ENCODE data around the gene CENPP. TPM values are rescaled to one million over a fixed set of nuclear protein-coding genes. Genes with fewer than 3 reads are reported as not detected.
A peak's percentile ranks its signal among the peaks of the same experiment; 100 is the strongest.

Gene CENPP
- total RNA-seq, 4 donors from 2014 or later, result 2.9 to 8.3 (median 4.9) TPM

DNA sequence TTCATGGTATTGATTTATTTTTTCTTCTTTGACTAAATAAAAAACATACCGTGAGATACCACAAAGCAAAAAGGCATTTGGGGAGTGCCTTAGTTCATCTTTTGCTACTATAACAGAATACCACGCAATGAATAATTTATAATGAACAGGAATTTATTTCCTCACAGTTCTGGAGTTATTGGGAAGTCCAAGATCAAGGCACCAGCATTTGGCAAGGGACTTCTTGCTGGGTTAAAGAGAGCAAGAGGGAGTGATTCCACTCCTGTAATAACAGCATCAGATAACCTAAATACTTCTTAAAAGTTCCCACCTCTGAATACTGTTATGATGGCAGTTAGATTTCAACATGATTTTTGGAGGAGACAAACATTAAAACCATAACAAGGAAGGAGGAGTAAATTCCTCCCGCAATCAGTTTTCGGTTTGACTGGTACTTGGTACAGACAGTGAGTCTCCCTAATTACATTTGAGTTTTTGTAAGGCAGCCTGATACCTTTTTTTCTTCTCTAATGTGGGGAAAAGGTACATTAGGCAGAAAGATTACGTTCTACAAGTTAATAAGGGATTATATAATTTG lies 107.3 kb downstream of the CENPP start:
- no peak for ATAC-seq
- H3K9me3 ChIP-seq, result no peaks in the 10 kb centered on the region
- H3K27ac ChIP-seq, result peak overlapping the region in 2 of 4 donors; percentile 20 to 39
- H3K36me3 ChIP-seq, result no peaks in the 10 kb centered on the region
- no peak overlapping the region for H3K4me3 ChIP-seq
- no peaks in the 10 kb centered on the region for H3K4me1 ChIP-seq
- no peaks in the 10 kb centered on the region for H3K27me3 ChIP-seq
- TF ChIP-seq POLR2AphosphoS5 (IDR thresholded peaks at IDR 0.05) (no peak), POLR2A (IDR thresholded peaks at IDR 0.05) (no peak), EP300 (IDR thresholded peaks at IDR 0.05) (no peak)
- TF ChIP-seq, protein P1, sequence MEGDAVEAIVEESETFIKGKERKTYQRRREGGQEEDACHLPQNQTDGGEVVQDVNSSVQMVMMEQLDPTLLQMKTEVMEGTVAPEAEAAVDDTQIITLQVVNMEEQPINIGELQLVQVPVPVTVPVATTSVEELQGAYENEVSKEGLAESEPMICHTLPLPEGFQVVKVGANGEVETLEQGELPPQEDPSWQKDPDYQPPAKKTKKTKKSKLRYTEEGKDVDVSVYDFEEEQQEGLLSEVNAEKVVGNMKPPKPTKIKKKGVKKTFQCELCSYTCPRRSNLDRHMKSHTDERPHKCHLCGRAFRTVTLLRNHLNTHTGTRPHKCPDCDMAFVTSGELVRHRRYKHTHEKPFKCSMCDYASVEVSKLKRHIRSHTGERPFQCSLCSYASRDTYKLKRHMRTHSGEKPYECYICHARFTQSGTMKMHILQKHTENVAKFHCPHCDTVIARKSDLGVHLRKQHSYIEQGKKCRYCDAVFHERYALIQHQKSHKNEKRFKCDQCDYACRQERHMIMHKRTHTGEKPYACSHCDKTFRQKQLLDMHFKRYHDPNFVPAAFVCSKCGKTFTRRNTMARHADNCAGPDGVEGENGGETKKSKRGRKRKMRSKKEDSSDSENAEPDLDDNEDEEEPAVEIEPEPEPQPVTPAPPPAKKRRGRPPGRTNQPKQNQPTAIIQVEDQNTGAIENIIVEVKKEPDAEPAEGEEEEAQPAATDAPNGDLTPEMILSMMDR (IDR thresholded peaks at IDR 0.05), result no peak
- 63 to 74% methylated on average over 5 of the region's 5 CpGs for WGBS, 2 donors (ENCODE audit: low coverage in 1 of 2)

GRCh38 chr9:92435263-92435662 lies 109.5 kb downstream of the CENPP start:
- no peak overlapping the region for H3K4me3 ChIP-seq
- no peaks in the 10 kb centered on the region for H3K36me3 ChIP-seq
- no peak overlapping the region for H3K27ac ChIP-seq
- 82 to 100% methylated on average over 1 of the region's 1 CpG for WGBS, 2 donors (ENCODE audit: low coverage in 1 of 2)
- TF ChIP-seq POLR2AphosphoS5 (IDR thresholded peaks at IDR 0.05) (no peak), EP300 (IDR thresholded peaks at IDR 0.05) (no peak), POLR2A (IDR thresholded peaks at IDR 0.05) (no peak)
- TF ChIP-seq, protein P1 (IDR thresholded peaks at IDR 0.05), result no peak
- peaks cover 0 to 13% (median 0%) of the 10 kb centered on the region in 3 donors for H3K4me1 ChIP-seq
- ATAC-seq, result no peak
- no peaks in the 10 kb centered on the region for H3K27me3 ChIP-seq
- H3K9me3 ChIP-seq, result no peaks in the 10 kb centered on the region

- H3K4me3 ChIP-seq, result no peak overlapping the region
- peaks cover 0 to 13% (median 0%) of the 10 kb centered on the region in 3 donors for H3K4me1 ChIP-seq
- no peaks in the 10 kb centered on the region for H3K27me3 ChIP-seq
- TF ChIP-seq, protein P1 (IDR thresholded peaks at IDR 0.05), result peak; percentile 22 to 49 (median 33)
- no peak for TF ChIP-seq POLR2AphosphoS5 (IDR thresholded peaks at IDR 0.05)
- 51 to 73% methylated on average over 5 of the region's 5 CpGs for WGBS, 2 donors (ENCODE audit: low coverage in 1 of 2)
- no peak overlapping the region for H3K27ac ChIP-seq
- ATAC-seq, result no peak
- H3K36me3 ChIP-seq, result no peaks in the 10 kb centered on the region
- H3K9me3 ChIP-seq, result no peaks in the 10 kb centered on the region
These were observed 113.3 kb downstream of the CENPP start for GRCh38 chr9:92438900-92439526.

DNA sequence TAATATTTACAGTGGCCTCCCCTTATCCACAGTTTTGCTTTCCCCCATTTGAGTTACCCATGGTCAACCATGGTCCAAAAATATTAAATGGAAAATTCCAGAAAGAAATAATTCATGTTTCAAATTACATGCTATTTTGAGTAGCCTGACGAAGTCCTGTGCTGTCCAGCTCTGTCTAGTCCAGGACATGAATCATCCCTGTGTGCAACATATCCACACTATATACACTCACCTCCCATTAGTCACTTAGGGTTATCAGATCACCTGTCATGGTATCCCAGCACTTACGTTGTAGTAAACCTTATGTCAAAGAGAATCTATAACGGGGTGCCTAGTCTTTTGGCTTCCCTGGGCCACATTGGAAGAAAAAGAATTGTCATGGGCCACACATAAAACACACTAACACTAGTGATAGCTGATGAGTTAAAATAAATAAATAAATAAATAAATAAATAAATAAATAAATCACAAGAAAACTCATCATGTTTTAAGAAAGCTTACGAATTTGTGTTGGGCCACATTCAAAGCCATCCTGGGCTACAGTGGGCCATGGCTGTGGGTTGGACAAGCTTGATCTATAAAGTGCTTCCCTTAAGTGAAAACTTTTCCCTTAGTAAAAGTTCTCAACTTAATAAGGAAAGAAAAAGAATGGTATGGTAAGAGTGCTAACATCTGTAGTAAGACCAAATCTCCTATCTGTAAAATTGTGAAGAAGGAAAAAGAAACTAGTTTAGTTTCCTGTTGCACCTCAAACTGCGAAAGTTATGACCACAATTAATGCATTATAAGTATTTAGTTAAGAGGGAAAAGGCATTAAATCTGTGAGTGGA lies 114.4 kb downstream of the CENPP start:
- Histone ChIP-seq H3K36me3 (no peaks in the 10 kb centered on the region), H3K4me3 (no peak overlapping the region), H3K9me3 (no peaks in the 10 kb centered on the region), H3K27me3 (no peaks in the 10 kb centered on the region), H3K27ac (no peak overlapping the region), H3K4me1 (peaks cover 0 to 13% (median 0%) of the 10 kb centered on the region in 3 donors)
- TF ChIP-seq EP300 (IDR thresholded peaks at IDR 0.05), result no peak
- TF ChIP-seq POLR2AphosphoS5 (IDR thresholded peaks at IDR 0.05), result no peak
- no peak for TF ChIP-seq POLR2A (IDR thresholded peaks at IDR 0.05)
- TF ChIP-seq, protein P1 (IDR thresholded peaks at IDR 0.05), result no peak
- 76% methylated on average over 4 to 5 of the region's 5 CpGs for WGBS, 2 donors (ENCODE audit: low coverage in 1 of 2)
- no peak for ATAC-seq

All from gastroesophageal sphincter (tissue), 4 donors.